ENCODE measurements around the gene APBA2.

The APBA2 gene

DNA sequence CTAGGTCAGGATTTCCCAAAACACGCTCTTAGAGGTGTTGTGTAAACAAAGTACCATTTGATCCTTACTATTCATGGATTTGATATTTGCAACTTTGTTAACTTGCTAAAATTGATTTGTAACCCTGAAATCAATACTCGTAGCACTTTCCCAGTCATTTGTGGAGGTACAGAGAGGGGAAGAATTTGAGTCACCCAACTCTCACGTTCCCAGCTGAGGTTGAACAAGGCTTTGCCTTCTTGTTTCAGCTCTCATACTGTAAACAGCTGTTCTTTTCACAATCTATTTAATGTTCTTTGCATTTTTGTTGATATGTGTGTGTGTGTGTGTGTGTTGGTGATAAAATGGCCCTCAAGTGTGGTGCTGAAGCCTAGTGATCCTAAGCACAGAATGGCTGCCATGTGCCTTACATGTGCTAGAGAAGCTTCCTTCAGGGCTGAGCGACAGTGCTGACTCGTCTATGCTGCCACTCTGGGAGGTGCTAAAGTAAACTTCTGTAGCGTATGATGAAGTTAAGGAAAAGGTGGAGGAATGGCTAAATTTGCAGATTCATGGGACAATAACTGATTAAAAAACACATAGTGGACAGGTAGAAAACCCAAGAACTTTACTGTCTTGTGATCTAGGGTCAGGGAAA, 173.2 kb downstream of the APBA2 start:
- no peak for DNase-seq (ENCODE audit: low read depth, low spot score)

- no peak for DNase-seq (ENCODE audit: low read depth, low spot score)
These were observed 174.3 kb downstream of the APBA2 start for GRCh38 chr15:29059871-29060640.

DNA sequence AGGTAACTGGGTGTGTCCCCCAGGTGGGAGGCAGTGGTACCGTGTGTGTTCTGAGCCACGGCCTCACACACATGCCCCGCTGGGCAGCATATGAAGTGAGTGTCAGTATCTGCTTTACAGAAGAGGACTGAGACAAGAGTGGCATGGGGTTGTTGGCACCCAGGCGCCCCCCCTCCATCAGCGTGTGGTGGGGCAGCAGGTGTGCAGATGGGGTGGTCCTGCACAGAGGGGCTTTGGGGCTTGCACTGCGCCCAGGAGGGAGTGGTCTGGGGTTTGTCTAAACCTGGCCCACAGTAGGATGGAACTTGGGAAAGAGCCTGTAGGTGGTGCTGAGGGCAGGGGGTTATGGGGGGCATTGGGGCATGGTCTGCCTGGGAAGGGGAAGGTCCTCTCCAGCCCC, 176.0 kb downstream of the APBA2 start:
- DNase-seq (ENCODE audit: low read depth, low spot score): no peak

GRCh38 chr15:29062179-29062591, 176.4 kb downstream of the APBA2 start:
- no peak for DNase-seq (ENCODE audit: low read depth, low spot score)

GRCh38 chr15:29062626-29063025, 176.9 kb downstream of the APBA2 start:
- no peak for DNase-seq (ENCODE audit: low read depth, low spot score)

DNA sequence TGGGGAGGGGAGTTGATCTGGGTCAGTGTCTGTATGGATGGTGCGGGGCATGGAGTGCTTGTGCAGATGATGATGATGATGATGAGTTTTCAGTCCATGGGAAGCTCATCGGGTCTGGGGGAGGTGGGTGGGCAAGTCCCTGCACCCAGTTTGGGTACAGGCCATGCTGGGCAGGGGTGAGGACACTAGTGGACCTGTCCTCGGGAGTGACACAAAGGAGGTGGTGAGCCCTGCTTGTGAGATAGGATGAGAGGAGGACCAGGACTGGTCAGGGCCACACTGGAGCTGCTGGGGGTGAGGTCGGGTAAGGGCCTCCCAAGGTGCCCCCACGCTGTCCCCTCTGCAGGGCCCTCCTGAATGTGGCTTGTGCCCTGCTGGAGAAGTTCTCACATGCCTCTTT, 177.9 kb downstream of the APBA2 start:
- no peak for DNase-seq (ENCODE audit: low read depth, low spot score)

GRCh38 chr15:29064290-29064689, 178.5 kb downstream of the APBA2 start:
- DNase-seq (ENCODE audit: low read depth, low spot score): no peak

DNA sequence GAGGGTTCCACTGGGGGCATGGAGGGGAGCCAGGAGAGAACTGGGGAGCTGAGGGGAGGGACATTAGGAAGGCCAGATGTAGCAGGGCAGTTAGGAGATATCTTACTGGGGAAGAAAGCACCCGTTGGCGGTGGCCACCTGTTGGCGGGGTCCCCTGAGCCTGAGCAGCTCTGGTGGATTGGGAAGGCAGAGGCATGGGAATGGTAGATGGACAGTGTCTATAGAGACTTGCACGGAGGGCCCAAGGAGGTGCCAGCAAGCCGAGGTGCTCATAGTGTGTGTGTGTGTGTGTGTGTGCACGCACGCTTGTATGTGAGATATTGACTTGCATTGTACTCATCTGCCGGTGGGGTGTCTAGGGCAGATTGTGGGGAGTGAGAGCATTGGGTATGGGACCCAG, 179.0 kb downstream of the APBA2 start:
- no peak for DNase-seq (ENCODE audit: low read depth, low spot score)

- no peak for DNase-seq (ENCODE audit: low read depth, low spot score)
These were observed 179.8 kb downstream of the APBA2 start for GRCh38 chr15:29065571-29065970.

- DNase-seq (ENCODE audit: low read depth, low spot score): no peak
These were observed 180.5 kb downstream of the APBA2 start for GRCh38 chr15:29066310-29066709.

DNA sequence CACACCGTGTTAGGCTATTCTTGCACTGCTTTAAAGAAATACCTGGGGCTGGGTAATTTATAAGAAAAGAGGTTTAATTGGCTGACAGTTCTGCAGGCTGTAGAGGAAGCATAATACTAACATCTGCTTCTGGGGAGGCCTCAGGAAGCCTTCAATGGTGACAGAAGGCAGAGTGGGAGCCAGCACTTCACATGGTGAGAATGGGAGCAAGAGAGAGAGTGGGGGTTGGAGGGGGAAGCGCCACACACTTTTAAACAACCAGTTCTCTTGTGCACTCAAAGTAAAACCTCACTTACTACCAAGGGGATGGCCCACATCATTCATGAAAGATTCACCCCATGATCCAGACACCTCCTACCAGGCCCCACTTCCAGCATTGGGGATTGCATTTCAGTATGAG, 181.1 kb downstream of the APBA2 start:
- no peak for DNase-seq (ENCODE audit: low read depth, low spot score)

DNA sequence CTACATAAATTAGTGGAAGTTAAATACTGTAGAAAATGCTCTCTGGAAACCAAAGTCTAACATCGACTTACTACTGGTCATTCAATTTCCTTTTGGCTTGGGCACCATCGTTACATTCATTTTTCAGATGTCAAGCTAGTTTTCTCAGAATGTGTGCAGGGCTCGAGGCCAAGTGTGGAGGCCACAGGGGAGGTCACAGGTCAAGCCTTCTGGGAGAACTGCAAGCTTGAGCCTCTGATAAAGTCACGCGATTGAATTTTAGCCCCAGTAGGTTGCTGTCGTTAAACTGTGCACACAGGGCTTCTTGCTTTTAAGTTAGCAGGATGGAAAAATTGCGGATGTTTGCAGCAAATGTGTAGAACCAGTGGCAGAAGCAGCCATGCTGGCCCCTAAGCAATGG, 182.2 kb downstream of the APBA2 start:
- no peak for DNase-seq (ENCODE audit: low read depth, low spot score)

DNA sequence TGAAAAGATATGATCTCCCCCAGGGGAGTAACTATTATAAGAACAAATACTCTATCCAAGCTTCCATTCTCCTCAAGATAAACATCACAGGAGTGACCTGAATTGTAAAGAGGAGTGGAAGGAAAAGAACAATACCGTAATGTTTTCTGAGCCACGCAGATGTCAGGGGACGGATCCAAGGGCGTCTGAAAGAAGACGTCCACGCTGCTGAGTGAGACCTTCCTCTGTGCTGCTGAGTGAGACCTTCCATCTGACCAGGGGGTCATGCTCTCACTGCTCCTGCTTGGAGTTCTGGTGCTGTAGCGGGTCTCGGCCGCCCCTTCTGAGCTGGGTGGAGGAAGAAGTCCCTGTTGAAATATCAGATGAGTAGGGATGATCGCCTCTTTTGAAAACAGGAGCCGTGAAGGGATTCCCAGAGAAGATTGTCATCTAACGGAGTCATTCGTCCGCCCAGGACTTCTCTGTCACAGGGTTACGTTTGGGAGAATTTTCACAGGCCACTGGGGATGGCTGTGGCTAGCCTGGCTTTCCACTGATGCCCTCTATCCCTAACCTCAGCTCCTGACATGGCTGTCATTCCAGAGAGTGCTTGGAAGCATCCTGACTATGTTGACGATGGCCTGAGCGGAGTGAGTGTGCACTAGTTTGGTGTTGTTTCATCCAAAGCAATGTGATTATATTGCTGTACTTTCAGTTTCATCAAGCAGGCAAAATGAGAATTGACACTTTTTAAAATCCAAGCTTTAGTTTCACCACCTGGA, 184.9 kb downstream of the APBA2 start:
- DNase-seq (ENCODE audit: low read depth, low spot score): no peak

DNA sequence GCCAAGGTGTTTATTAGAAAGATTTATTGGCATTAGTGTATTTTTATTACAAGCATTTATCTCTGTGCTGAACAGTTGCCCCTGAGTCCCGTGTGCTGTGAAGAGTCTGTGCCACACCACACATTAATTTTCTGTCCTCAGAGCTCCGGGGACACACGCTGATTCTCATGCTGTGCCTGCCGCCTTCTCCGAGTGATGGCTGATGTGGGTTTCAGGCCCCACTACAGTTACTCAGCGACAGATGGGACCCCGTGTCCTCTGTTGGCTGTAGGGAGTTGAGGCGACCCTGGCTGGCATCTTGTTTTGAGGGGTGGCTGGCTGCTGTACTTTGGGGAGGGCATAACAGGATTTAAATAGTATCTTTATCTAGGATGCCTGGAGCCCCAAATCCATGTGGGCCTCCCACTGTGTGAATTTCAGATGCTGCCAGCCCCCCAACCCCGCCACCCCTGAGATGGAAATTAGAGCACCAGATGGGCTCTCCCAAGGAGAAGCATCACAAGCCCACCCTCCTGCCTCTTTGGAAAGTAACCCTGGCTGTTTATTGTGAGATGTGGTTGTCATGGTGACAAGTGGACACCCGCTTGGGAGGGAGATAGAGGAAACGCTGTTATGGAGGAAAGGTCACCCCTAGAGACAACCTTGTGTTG, 185.6 kb downstream of the APBA2 start:
- DNase-seq (ENCODE audit: low read depth, low spot score): no peak

GRCh38 chr15:29071882-29072273, 186.1 kb downstream of the APBA2 start:
- no peak for DNase-seq (ENCODE audit: low read depth, low spot score)

- no peak for DNase-seq (ENCODE audit: low read depth, low spot score)
These were observed 186.7 kb downstream of the APBA2 start for GRCh38 chr15:29072444-29072843.

DNA sequence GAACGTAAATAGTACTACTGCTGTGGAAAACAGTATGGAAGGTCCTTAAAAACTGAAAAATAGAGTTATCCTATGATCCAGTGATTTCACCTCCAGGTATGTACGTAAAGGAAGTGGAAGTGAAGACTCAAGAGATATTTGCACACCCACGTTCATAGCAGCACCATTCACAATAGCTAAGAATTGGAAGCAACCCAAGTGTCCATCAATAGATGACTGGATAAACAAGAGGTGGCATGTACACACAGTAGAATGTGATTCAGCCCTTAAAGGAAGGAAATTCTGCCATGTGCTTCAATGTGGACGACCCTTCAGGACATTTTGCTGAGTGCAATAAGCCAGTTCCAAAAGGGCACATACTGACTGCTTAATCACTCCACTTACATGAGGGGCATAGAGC, 188.3 kb downstream of the APBA2 start:
- no peak for DNase-seq (ENCODE audit: low read depth, low spot score)

- no peak for DNase-seq (ENCODE audit: low read depth, low spot score)
These were observed 192.8 kb downstream of the APBA2 start for GRCh38 chr15:29078541-29078940.

DNA sequence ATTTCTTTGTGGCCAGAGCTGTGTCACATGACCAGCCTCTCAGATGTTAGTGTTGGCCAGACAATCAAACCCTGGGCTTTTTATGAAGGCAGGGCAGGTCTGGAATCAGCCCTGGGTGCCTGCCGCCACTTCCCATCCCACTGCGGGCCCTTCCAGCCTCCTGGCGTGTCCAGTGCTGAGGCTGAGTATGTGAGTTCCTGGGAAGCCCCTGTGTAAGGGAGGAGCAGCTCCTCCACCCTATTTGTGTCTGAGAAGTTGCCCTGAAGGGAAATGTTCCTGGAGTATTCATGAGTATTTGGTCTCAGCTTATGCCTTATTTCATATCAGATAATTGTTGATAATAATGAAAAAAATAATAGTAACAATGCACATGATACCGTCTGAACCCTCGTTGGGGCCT, 193.7 kb downstream of the APBA2 start:
- no peak for DNase-seq (ENCODE audit: low read depth, low spot score)

GRCh38 chr15:29081781-29082180, 196.0 kb downstream of the APBA2 start:
- DNase-seq (ENCODE audit: low read depth, low spot score): no peak

DNA sequence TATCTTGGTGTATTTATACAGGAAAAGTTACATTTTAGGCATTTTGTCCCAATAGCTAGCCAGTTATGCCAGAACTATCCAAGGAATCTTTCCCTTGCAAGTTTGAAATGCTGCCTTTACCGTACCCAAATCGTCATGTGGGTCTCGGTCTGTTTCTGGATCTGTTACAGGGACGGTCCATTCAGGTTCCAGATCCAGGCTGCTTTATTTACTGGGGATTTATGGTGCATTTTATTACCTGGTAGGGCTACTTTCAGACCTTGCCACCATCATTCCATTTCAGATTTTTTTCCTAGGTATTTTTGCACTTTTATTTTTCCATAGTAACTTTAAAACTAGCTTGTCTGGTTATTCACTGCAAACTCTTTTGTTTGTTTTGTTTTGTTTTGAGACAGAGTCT, 197.4 kb downstream of the APBA2 start:
- DNase-seq (ENCODE audit: low read depth, low spot score): no peak

DNA sequence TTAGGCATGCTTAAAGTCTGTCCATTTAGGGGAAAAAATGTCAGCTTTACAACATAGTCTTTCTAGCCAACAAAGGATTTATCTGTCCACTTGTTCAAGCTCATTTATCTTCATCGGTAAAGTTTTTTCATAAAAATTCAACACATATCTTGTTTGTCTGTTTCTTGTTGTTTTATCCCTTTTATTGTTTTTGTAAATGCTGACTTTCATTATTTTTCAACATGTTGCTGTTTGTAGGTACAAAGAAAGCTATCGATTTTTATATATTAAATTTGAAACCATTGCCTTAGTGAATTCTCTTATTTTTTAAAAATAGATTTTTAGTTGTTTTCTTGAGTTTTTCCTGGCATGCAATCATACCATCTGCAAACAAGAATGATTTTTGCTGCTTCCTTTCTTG, 198.1 kb downstream of the APBA2 start:
- no peak for DNase-seq (ENCODE audit: low read depth, low spot score)
